ENCODE results near the gene SFI1. TPM values are rescaled to one million over a fixed set of nuclear protein-coding genes. Genes with fewer than 3 reads are reported as not detected.

SFI1 gene
- total RNA-seq, 3 donors from 2014 or later (not counting 1 experiment from before 2014, with no cell fraction given) = 208 to 225 (median 217) TPM

- intact Hi-C loops (cut with micrococcal nuclease) = loop anchor here (1.0 kb wide), 2 partner anchors 14 to 282 kb away; partner anchors contain the start of gene YWHAH
- H3K36me3 Mint-ChIP-seq = no peaks in the 10 kb centered on the region
- H3K4me3 ChIP-seq (ENCODE audit: low read length) = peak within 1 kb of the TSS; percentile 84
- peaks cover 28% of the 10 kb centered on the region for H3K4me1 ChIP-seq (ENCODE audit: control insufficient read depth, insufficient read depth, low read length)
- H3K9me3 ChIP-seq (ENCODE audit: control insufficient read depth, insufficient read depth, low read length) = no peaks in the 10 kb centered on the region
- DNase-seq (peak; percentile 96 to 99), ATAC-seq (peak; percentile 96 to 100 (median 99))
- H3K27ac ChIP-seq (ENCODE audit: low read length) = peak within 1 kb of the TSS; percentile 51
- H3K27me3 ChIP-seq (ENCODE audit: control insufficient read depth, insufficient read depth, low read length) = no peaks in the 10 kb centered on the region
- TF ChIP-seq CTCF (IDR thresholded peaks at IDR 0.05) = no peak
- WGBS (ENCODE audit: insufficient coverage) = 2% methylated on average over 52 of the region's 52 CpGs
- no peaks in the 10 kb centered on the region for H3K36me3 ChIP-seq (ENCODE audit: control insufficient read depth, insufficient read depth, low read length)
- H3K27ac Mint-ChIP-seq = peak within 1 kb of the TSS; percentile 98 to 99
- H3K4me3 Mint-ChIP-seq = peak within 1 kb of the TSS; percentile 100
- no peaks in the 10 kb centered on the region for H3K9me3 Mint-ChIP-seq
- H3K4me1 Mint-ChIP-seq = peaks cover 24 to 25% of the 10 kb centered on the region in 2 donors
- no peaks in the 10 kb centered on the region for H3K27me3 Mint-ChIP-seq (ENCODE audit: low read depth in 2 of 2)
Observed at GRCh38 chr22:31661851-31662667, 165.7 kb downstream of the SFI1 start, which contains the start of gene PISD. TSS of gene PISD (minus strand) at chr22:31662215. CDS start at chr22:31662208, 7 bp downstream.

GRCh38 chr22:31662668-31663037 is 166.3 kb downstream of the SFI1 start:
- 56% methylated on average over 8 of the region's 8 CpGs for WGBS (ENCODE audit: insufficient coverage)
- Histone ChIP-seq H3K36me3 (ENCODE audit: control insufficient read depth, insufficient read depth, low read length) (no peaks in the 10 kb centered on the region), H3K4me1 (ENCODE audit: control insufficient read depth, insufficient read depth, low read length) (peaks cover 28% of the 10 kb centered on the region), H3K27me3 (ENCODE audit: control insufficient read depth, insufficient read depth, low read length) (no peaks in the 10 kb centered on the region), H3K9me3 (ENCODE audit: control insufficient read depth, insufficient read depth, low read length) (no peaks in the 10 kb centered on the region), H3K27ac (ENCODE audit: low read length) (peak overlapping the region; percentile 51), H3K4me3 (ENCODE audit: low read length) (peak overlapping the region; percentile 84)
- Mint-ChIP-seq H3K4me3 (peak overlapping the region; percentile 100), H3K27ac (peak overlapping the region; percentile 98 to 99), H3K36me3 (no peaks in the 10 kb centered on the region), H3K27me3 (ENCODE audit: low read depth in 2 of 2) (no peaks in the 10 kb centered on the region), H3K4me1 (peaks cover 24 to 25% of the 10 kb centered on the region in 2 donors), H3K9me3 (no peaks in the 10 kb centered on the region)
- no peak for TF ChIP-seq CTCF (IDR thresholded peaks at IDR 0.05)
- no peak for ATAC-seq
- intact Hi-C loops (cut with micrococcal nuclease) = loop anchor here (1.0 kb wide), 2 partner anchors 14 to 282 kb away; partner anchors contain the start of gene YWHAH
- no peak for DNase-seq

Other genes with a start within 250 kb of the SFI1 start
- 100 to 1,000 TPM; 132 to 180 (median 161) TPM for gene PIK3IP1, start 204.0 kb upstream of the SFI1 start, total RNA-seq
- 10 to 100 TPM; 31.5 to 39.2 (median 37.3) TPM for gene PATZ1, start 150.2 kb upstream of the SFI1 start, total RNA-seq
- 10 to 100 TPM; 50.2 to 60.3 (median 55.4) TPM for gene DRG1, start 96.9 kb upstream of the SFI1 start, total RNA-seq
- gene EIF4ENIF1, start 6.7 kb upstream of the SFI1 start, total RNA-seq = 10 to 100 TPM; 31.1 to 41.7 (median 41.2) TPM
- 10 to 100 TPM; 36.0 to 52.1 (median 47.8) TPM for gene PISD, start 165.7 kb downstream of the SFI1 start, total RNA-seq

Measured in natural killer cell (primary cell).